GM18951 (cell line): ENCODE results near the gene AFF2.

ENCODE experiments used
- POLR2A ChIP-seq: IDR thresholded peaks from 4 replicates; pipeline ENCODE4 v1.6.1; 2011; ENCODE audit warnings: mild to moderate bottlenecking; ENCODE audit not compliant: insufficient read length, insufficient read depth; ENCODE audit errors: extremely low read depth
- in situ Hi-C: fragments of 300-500 bp; cut with MboI; formaldehyde crosslinking; loops from one replicate; pipeline ENCODE4 v1.12.0; 2022; ENCODE audit warnings: low sequenced_read_pairs, mixed read lengths, inconsistent platforms; ENCODE audit not compliant: unreplicated experiment

The AFF2 gene

GRCh38 chrX:148715361-148715760 is 214.9 kb downstream of the AFF2 start:
- in situ Hi-C loops = no loop called here
- no peak for TF ChIP-seq POLR2A

- no peak for TF ChIP-seq POLR2A
- in situ Hi-C loops = no loop called here
Observed at GRCh38 chrX:148722966-148723365, 222.5 kb downstream of the AFF2 start.

GRCh38 chrX:148723551-148723950 is 223.1 kb downstream of the AFF2 start:
- in situ Hi-C loops = no loop called here

GRCh38 chrX:148728901-148729300 is 228.5 kb downstream of the AFF2 start:
- in situ Hi-C loops = no loop called here
- TF ChIP-seq POLR2A = no peak

More at GRCh38 chrX:148723551-148723950, 223.1 kb downstream of the AFF2 start:
- no peak for TF ChIP-seq POLR2A

- TF ChIP-seq POLR2A = no peak
- in situ Hi-C loops = no loop called here
Observed at GRCh38 chrX:148732743-148733142, 232.3 kb downstream of the AFF2 start.

- no peak for TF ChIP-seq POLR2A
- in situ Hi-C loops = no loop called here
Observed at GRCh38 chrX:148741441-148741840, 241.0 kb downstream of the AFF2 start.

- in situ Hi-C loops = no loop called here
- no peak for TF ChIP-seq POLR2A
Observed at GRCh38 chrX:148755111-148755510, 254.7 kb downstream of the AFF2 start.

- in situ Hi-C loops = no loop called here
- no peak for TF ChIP-seq POLR2A
Observed at GRCh38 chrX:148763896-148764295, 263.5 kb downstream of the AFF2 start.

GRCh38 chrX:148768296-148768695 is 267.9 kb downstream of the AFF2 start:
- in situ Hi-C loops = no loop called here
- TF ChIP-seq POLR2A = no peak

GRCh38 chrX:148771440-148771839 is 271.0 kb downstream of the AFF2 start:
- in situ Hi-C loops = no loop called here

GRCh38 chrX:148774276-148774675 is 273.9 kb downstream of the AFF2 start:
- TF ChIP-seq POLR2A = no peak
- in situ Hi-C loops = no loop called here

More at GRCh38 chrX:148771440-148771839, 271.0 kb downstream of the AFF2 start:
- TF ChIP-seq POLR2A = no peak

- in situ Hi-C loops = no loop called here
- no peak for TF ChIP-seq POLR2A
Observed at GRCh38 chrX:148784137-148784536, 283.7 kb downstream of the AFF2 start.

- TF ChIP-seq POLR2A = no peak
- in situ Hi-C loops = no loop called here
Observed at GRCh38 chrX:148784856-148785255, 284.4 kb downstream of the AFF2 start.

GRCh38 chrX:148785256-148785655 is 284.8 kb downstream of the AFF2 start:
- in situ Hi-C loops = no loop called here
- no peak for TF ChIP-seq POLR2A

- in situ Hi-C loops = no loop called here
- no peak for TF ChIP-seq POLR2A
Observed at GRCh38 chrX:148788449-148788848, 288.0 kb downstream of the AFF2 start.

- TF ChIP-seq POLR2A = no peak
- in situ Hi-C loops = no loop called here
Observed at GRCh38 chrX:148794350-148794749, 293.9 kb downstream of the AFF2 start.
